HG03469 (cell line): Measurements from ENCODE around the gene AZIN2.

Experiments used
- ATAC-seq: cut with Tn5 transposase; IDR thresholded peaks from one replicate; pipeline ENCODE4 v1.9.1; 2021; ENCODE audit warnings: mild to moderate bottlenecking, moderate library complexity, moderate number of reproducible peaks; ENCODE audit not compliant: unreplicated experiment

The AZIN2 gene

GRCh38 chr1:33149453-33150190, 68.7 kb downstream of the AZIN2 start:
- no peak for ATAC-seq

GRCh38 chr1:33150522-33150921, 69.6 kb downstream of the AZIN2 start:
- no peak for ATAC-seq

GRCh38 chr1:33151116-33151515, 70.2 kb downstream of the AZIN2 start:
- no peak for ATAC-seq

GRCh38 chr1:33152685-33153432, 71.9 kb downstream of the AZIN2 start:
- no peak for ATAC-seq

- ATAC-seq, result no peak
These were observed 72.7 kb downstream of the AZIN2 start for GRCh38 chr1:33153650-33154049.

GRCh38 chr1:33155877-33156538, 75.1 kb downstream of the AZIN2 start:
- no peak for ATAC-seq

- ATAC-seq, result no peak
These were observed 76.2 kb downstream of the AZIN2 start for GRCh38 chr1:33157131-33157530.

GRCh38 chr1:33158366-33158765, 77.4 kb downstream of the AZIN2 start:
- no peak for ATAC-seq

- ATAC-seq, result no peak
These were observed 78.6 kb downstream of the AZIN2 start for GRCh38 chr1:33159577-33159976.

- no peak for ATAC-seq
These were observed 80.2 kb downstream of the AZIN2 start for GRCh38 chr1:33161061-33161681.

- ATAC-seq, result no peak
These were observed 81.2 kb downstream of the AZIN2 start for GRCh38 chr1:33162141-33162540.

- no peak for ATAC-seq
These were observed 82.9 kb downstream of the AZIN2 start for GRCh38 chr1:33163621-33164519.

GRCh38 chr1:33165209-33165608, 84.3 kb downstream of the AZIN2 start:
- ATAC-seq, result no peak

- ATAC-seq, result no peak
These were observed 84.9 kb downstream of the AZIN2 start for GRCh38 chr1:33165809-33166208.

GRCh38 chr1:33167650-33168447, 86.9 kb downstream of the AZIN2 start:
- ATAC-seq, result no peak

GRCh38 chr1:33168556-33169289, 87.8 kb downstream of the AZIN2 start:
- no peak for ATAC-seq

- ATAC-seq, result no peak
These were observed 88.5 kb downstream of the AZIN2 start for GRCh38 chr1:33169290-33170055.
